Lung (tissue), 12 donors: ENCODE data around the gene TMEM125. TPM values are rescaled to one million over a fixed set of nuclear protein-coding genes. Genes with fewer than 3 reads are reported as not detected.
A peak's percentile ranks its signal among the peaks of the same experiment; 100 is the strongest.

Experiments
- ATAC-seq: fragments of 200-7000 bp; cut with Tn5 transposase; one replicate; pipeline ENCODE4 v1.9.1; 2020; ENCODE audit warnings: moderate number of reproducible peaks; ENCODE audit not compliant: insufficient read depth, low FRiP score
- DNase-seq, 3 donors: peaks; one replicate each; pipeline ENCODE4 v3.0.0-alpha.2; 2013 to 2017
- H3K27ac ChIP-seq, 2 donors: one replicate each; pipeline ENCODE4 v1.5.1; 2013; ENCODE audit warnings: mild to moderate bottlenecking in 2 of 2, moderate library complexity in 2 of 2, control low read depth in 1 of 2, inconsistent platforms in 1 of 2, low read depth in 1 of 2, low read length in 1 of 2
- H3K27me3 ChIP-seq, 3 donors: one replicate each; pipeline ENCODE4 v1.5.1; 2013; ENCODE audit warnings: low read length in 2 of 3; ENCODE audit not compliant: control insufficient read depth in 3 of 3, insufficient read depth in 3 of 3
- H3K36me3 ChIP-seq, 4 donors: one replicate each; pipeline ENCODE4 v1.5.1; 2013; ENCODE audit warnings: low read length in 4 of 4, mild to moderate bottlenecking in 1 of 4, moderate library complexity in 1 of 4; ENCODE audit not compliant: control insufficient read depth in 4 of 4, insufficient read depth in 4 of 4
- H3K4me1 ChIP-seq, 5 donors: one replicate each; pipeline ENCODE4 v1.5.1; 2013; ENCODE audit warnings: low read length in 5 of 5, mild to moderate bottlenecking in 2 of 5, moderate library complexity in 1 of 5; ENCODE audit not compliant: control insufficient read depth in 5 of 5, insufficient read depth in 5 of 5
- H3K4me3 ChIP-seq: one replicate; pipeline ENCODE4 v1.5.1; 2013; ENCODE audit warnings: mild to moderate bottlenecking, control low read depth, moderate library complexity
- H3K9ac ChIP-seq, 2 donors: one replicate each; pipeline ENCODE4 v1.5.1; 2013; ENCODE audit warnings: low read length in 2 of 2, control low read depth in 1 of 2; ENCODE audit not compliant: insufficient read depth in 1 of 2
- H3K9me3 ChIP-seq, 4 donors: one replicate each; pipeline ENCODE4 v1.5.1; 2013; ENCODE audit warnings: low read length in 3 of 4, mild to moderate bottlenecking in 1 of 4, moderate library complexity in 1 of 4; ENCODE audit not compliant: control insufficient read depth in 4 of 4, insufficient read depth in 3 of 4
- CTCF ChIP-seq: IDR thresholded peaks from 2 replicates; pipeline ENCODE4 v1.5.1; 2012; ENCODE audit warnings: mild to moderate bottlenecking; ENCODE audit errors: control extremely low read depth, extremely low read depth
- WGBS, 2 donors: extraction: QIAGEN DNeasy Blood & Tissue Kit; methylation state at CpG; one replicate each; pipeline ENCODE4 v1.1.7; 2013; 5-methylcytosine and 5-hydroxymethylcytosine counted together
- polyA plus RNA-seq, 2 donors: library from polyadenylated mRNA; stranded (reverse); fragments of 200-250 nt; gene quantifications; one replicate each; pipeline ENCODE4 v1.2.1, GENCODE V29; 2013
- total RNA-seq, 2 donors: library from RNA; depleted of rRNA in 1 of 2; stranded (reverse); fragments of >200 nt in 1 of 2; gene quantifications; one replicate each; pipeline ENCODE4 v1.2.1, GENCODE V29; 2014 to 2021
- donor health status: control.
- donor health status: control.
- donor health status: Bipolar disorder and iron deficiency.
- donor health status: healthy.
- donor health status: DM: yes; HTN: yes; CAD: no.

TMEM125 gene
- total and polyA plus RNA-seq, 4 donors = 41.0 to 228 (median 114) TPM

GRCh38 chr1:43270421-43271095 is 775 bp downstream of the TMEM125 start:
- Histone ChIP-seq H3K4me1 (peaks cover 0 to 24% (median 16%) of the 10 kb centered on the region in 5 donors), H3K9me3 (peaks cover 0 to 7% (median 0%) of the 10 kb centered on the region in 4 donors), H3K36me3 (peaks cover 0 to 3% (median 0%) of the 10 kb centered on the region in 4 donors), H3K4me3 (peak overlapping the region; percentile 34), H3K27me3 (no peaks in the 10 kb centered on the region), H3K27ac (peak overlapping the region in 1 of 2 donors; percentile 92), H3K9ac (no peak overlapping the region)
- 8 to 13% methylated on average over 29 of the region's 29 CpGs for WGBS, 2 donors
- peak; percentile 78 for ATAC-seq
- DNase-seq = peak; percentile 68 to 86 (median 81)
- TF ChIP-seq CTCF = no peak

GRCh38 chr1:43271186-43272118 is 1.7 kb downstream of the TMEM125 start:
- Histone ChIP-seq H3K27ac (peak overlapping the region in 1 of 2 donors; percentile 92), H3K9ac (no peak overlapping the region), H3K27me3 (no peaks in the 10 kb centered on the region), H3K4me1 (peaks cover 0 to 24% (median 19%) of the 10 kb centered on the region in 5 donors), H3K4me3 (no peak overlapping the region), H3K36me3 (peaks cover 0 to 3% (median 0%) of the 10 kb centered on the region in 4 donors), H3K9me3 (peaks cover 0 to 7% (median 0%) of the 10 kb centered on the region in 4 donors)
- DNase-seq (no peak), ATAC-seq (no peak)
- TF ChIP-seq CTCF = no peak
- WGBS, 2 donors = 52 to 70% methylated on average over 12 of the region's 12 CpGs

- Histone ChIP-seq H3K4me3 (no peak overlapping the region), H3K27me3 (no peaks in the 10 kb centered on the region), H3K9ac (no peak overlapping the region), H3K4me1 (peaks cover 0 to 24% (median 22%) of the 10 kb centered on the region in 5 donors), H3K36me3 (peaks cover 0 to 3% (median 0%) of the 10 kb centered on the region in 4 donors), H3K27ac (peak overlapping the region in 1 of 2 donors; percentile 23), H3K9me3 (peaks cover 0 to 7% (median 0%) of the 10 kb centered on the region in 4 donors)
- no peak for TF ChIP-seq CTCF
- DNase-seq (no peak), ATAC-seq (no peak)
- 74 to 84% methylated on average over 9 of the region's 9 CpGs for WGBS, 2 donors
Observed at GRCh38 chr1:43272161-43272560, 2.4 kb downstream of the TMEM125 start.
